Spleen (tissue), 11 donors: ENCODE measurements around the gene RASSF7. TPM values are rescaled to one million over a fixed set of nuclear protein-coding genes. Genes with fewer than 3 reads are reported as not detected.

Experiments used
- DNase-seq: peaks from one replicate; pipeline ENCODE4 v3.0.0-alpha.2; 2020
- H3K27ac ChIP-seq, 8 donors: fragments of 200-600 bp; sonication (generic) in 7 of 8; 1 replicate in 4 of 8; 2 replicates in 4 of 8; pipeline versions ENCODE4 v1.5.0 to v1.8.0; 2016 to 2021; ENCODE audit warnings: inconsistent platforms in 4 of 8, mild to moderate bottlenecking in 4 of 8, moderate library complexity in 1 of 8
- H3K27me3 ChIP-seq, 7 donors: fragments of 200-600 bp; sonication (generic) in 6 of 7; replicated peaks in 1 of 7; 1 replicate in 4 of 7; 2 replicates in 3 of 7; pipeline versions ENCODE4 v1.5.0 to v1.8.0; 2016 to 2021; ENCODE audit warnings: inconsistent platforms in 3 of 7, mild to moderate bottlenecking in 1 of 7
- H3K36me3 ChIP-seq, 6 donors: fragments of 200-600 bp; sonication (generic) in 5 of 6; 1 replicate in 4 of 6; 2 replicates in 2 of 6; pipeline versions ENCODE4 v1.5.0 to v1.8.0; 2016 to 2021; ENCODE audit warnings: inconsistent platforms in 2 of 6
- H3K4me1 ChIP-seq, 6 donors: fragments of 200-600 bp; sonication (generic) in 5 of 6; 1 replicate in 3 of 6; 2 replicates in 3 of 6; pipeline versions ENCODE4 v1.5.0 to v1.8.0; 2016 to 2021; ENCODE audit warnings: inconsistent platforms in 3 of 6
- H3K4me3 ChIP-seq, 8 donors: fragments of 200-600 bp; sonication (generic) in 7 of 8; 1 replicate in 4 of 8; 2 replicates in 4 of 8; pipeline versions ENCODE4 v1.5.0 to v1.8.0; 2016 to 2021; ENCODE audit warnings: inconsistent platforms in 4 of 8, mild to moderate bottlenecking in 4 of 8, moderate library complexity in 2 of 8
- H3K9me3 ChIP-seq, 8 donors: fragments of 200-600 bp; sonication (generic) in 7 of 8; 1 replicate in 4 of 8; 2 replicates in 4 of 8; pipeline versions ENCODE4 v1.5.0 to v1.8.0; 2016 to 2021; ENCODE audit warnings: inconsistent platforms in 4 of 8
- POLR2A ChIP-seq, 3 donors: fragments of 450-650 bp; IDR thresholded peaks; one replicate each; pipeline ENCODE4 v1.5.1; 2017; ENCODE audit warnings: antibody characterized with exemption in 3 of 3, mild to moderate bottlenecking in 1 of 3
- POLR2AphosphoS5 ChIP-seq, 3 donors: sonication (generic); formaldehyde crosslinking; IDR thresholded peaks; one replicate each; pipeline ENCODE4 v1.5.1; 2017; ENCODE audit warnings: antibody characterized with exemption in 3 of 3
- WGBS, 5 donors: extraction: QIAGEN DNeasy Blood & Tissue Kit in 3 of 5; methylation state at CpG; one replicate each; pipeline versions ENCODE4 v1.1.5 to v1.1.7; 2013 to 2018; 5-methylcytosine and 5-hydroxymethylcytosine counted together
- intact Hi-C: fragments of 100-400 bp; cut with DNase I; formaldehyde crosslinking; loops from one replicate; pipeline ENCODE4 v1.15.0; 2023; ENCODE audit warnings: low total_unique reads
- polyA plus RNA-seq, 3 donors: library from polyadenylated mRNA; stranded (reverse); fragments of 200-250 nt; gene quantifications; one replicate each; pipeline ENCODE4 v1.2.1, GENCODE V29; 2013
- total RNA-seq, 7 donors: library from RNA; depleted of rRNA in 3 of 7; stranded (reverse); fragments of >200 nt in 3 of 7; fragmentation: NEBNext Ultra II Directional in 4 of 7; extraction: Animal tissue kit (Norgen Biotek cat#: 25700) in 4 of 7; gene quantifications; one replicate each; pipeline versions ENCODE4 v1.1.0 to v1.2.1, GENCODE V29; 2016 to 2021
- TF ChIP-seq, protein P1 (sequence below), 11 experiments: fragments of 200-600 bp in 7 of 11; fragments of 450-650 bp in 4 of 11; sonication (generic) in 4 of 11; IDR thresholded peaks in 8 of 11; conservative IDR thresholded peaks in 3 of 11; 1 replicate in 7 of 11; 2 replicates in 4 of 11; pipeline versions ENCODE4 v1.4.0 to v1.8.0; 2016 to 2021; ENCODE audit warnings: antibody characterized with exemption in 11 of 11, inconsistent platforms in 4 of 11, mild to moderate bottlenecking in 1 of 11
- donor health status: healthy with polysubstance abuse.
- donor health status: DM: no; HTN: no; CAD: no; lungs with moderate emphysema.
- donor health status: DM: no; HTN: no; CAD: no.
- donor health status: Bipolar disorder and iron deficiency.
- donor health status: healthy.
- donor health status: DM: no; HTN: no; CAD: no.
- donor health status: DM: yes; HTN: yes; CAD: no.

Gene RASSF7
- total and polyA plus RNA-seq, 10 donors = 8.3 to 39.6 (median 26.6) TPM

GRCh38 chr11:562046-562645 lies 1.4 kb downstream of the RASSF7 start:
- DNase-seq = peak; percentile 81
- TF ChIP-seq, protein P1, sequence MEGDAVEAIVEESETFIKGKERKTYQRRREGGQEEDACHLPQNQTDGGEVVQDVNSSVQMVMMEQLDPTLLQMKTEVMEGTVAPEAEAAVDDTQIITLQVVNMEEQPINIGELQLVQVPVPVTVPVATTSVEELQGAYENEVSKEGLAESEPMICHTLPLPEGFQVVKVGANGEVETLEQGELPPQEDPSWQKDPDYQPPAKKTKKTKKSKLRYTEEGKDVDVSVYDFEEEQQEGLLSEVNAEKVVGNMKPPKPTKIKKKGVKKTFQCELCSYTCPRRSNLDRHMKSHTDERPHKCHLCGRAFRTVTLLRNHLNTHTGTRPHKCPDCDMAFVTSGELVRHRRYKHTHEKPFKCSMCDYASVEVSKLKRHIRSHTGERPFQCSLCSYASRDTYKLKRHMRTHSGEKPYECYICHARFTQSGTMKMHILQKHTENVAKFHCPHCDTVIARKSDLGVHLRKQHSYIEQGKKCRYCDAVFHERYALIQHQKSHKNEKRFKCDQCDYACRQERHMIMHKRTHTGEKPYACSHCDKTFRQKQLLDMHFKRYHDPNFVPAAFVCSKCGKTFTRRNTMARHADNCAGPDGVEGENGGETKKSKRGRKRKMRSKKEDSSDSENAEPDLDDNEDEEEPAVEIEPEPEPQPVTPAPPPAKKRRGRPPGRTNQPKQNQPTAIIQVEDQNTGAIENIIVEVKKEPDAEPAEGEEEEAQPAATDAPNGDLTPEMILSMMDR (IDR thresholded peaks at IDR 0.05 in 8 of 11, conservative IDR thresholded peaks at IDR 0.05 in 3 of 11) = no peak
- TF ChIP-seq POLR2AphosphoS5 (IDR thresholded peaks at IDR 0.05) (no peak), POLR2A (IDR thresholded peaks at IDR 0.05) (no peak)
- WGBS, 5 donors = 95 to 100% (median 97%) methylated on average over 6 to 29 of the region's 29 CpGs
- Histone ChIP-seq H3K27me3 (peaks cover 0 to 25% (median 5%) of the 10 kb centered on the region in 7 donors), H3K36me3 (peaks cover 0 to 22% (median 3%) of the 10 kb centered on the region in 6 donors), H3K9me3 (no peaks in the 10 kb centered on the region), H3K27ac (no peak overlapping the region), H3K4me3 (peak overlapping the region in 4 of 8 donors; percentile 92 to 99 (median 96)), H3K4me1 (peaks cover 13 to 41% (median 28%) of the 10 kb centered on the region in 6 donors)
- intact Hi-C loops = no loop called here

DNA sequence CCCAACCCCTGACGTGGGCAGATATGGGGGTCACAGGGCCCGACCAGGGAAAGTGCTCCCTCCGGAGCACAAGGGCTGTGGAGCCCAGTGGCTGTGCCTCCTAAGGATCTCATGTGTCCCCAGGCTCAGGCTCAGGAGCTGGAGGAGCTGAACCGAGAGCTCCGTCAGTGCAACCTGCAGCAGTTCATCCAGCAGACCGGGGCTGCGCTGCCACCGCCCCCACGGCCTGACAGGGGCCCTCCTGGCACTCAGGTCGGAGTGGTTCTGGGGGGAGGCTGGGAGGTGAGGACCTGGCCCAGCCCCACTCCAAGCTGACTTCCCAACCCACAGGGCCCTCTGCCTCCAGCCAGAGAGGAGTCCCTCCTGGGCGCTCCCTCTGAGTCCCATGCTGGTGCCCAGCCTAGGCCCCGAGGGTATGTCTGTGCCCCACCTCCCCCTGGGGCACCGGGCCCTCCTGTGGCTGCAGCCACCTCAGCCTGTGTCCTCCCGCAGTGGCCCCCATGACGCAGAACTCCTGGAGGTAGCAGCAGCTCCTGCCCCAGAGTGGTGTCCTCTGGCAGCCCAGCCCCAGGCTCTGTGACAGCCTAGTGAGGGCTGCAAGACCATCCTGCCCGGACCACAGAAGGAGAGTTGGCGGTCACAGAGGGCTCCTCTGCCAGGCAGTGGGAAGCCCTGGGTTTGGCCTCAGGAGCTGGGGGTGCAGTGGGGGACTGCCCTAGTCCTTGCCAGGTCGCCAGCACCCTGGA lies 2.5 kb downstream of the RASSF7 start:
- Histone ChIP-seq H3K4me3 (no peak overlapping the region), H3K27me3 (peaks cover 0 to 19% (median 0%) of the 10 kb centered on the region in 7 donors), H3K27ac (no peak overlapping the region), H3K9me3 (no peaks in the 10 kb centered on the region), H3K36me3 (peaks cover 0 to 22% (median 3%) of the 10 kb centered on the region in 6 donors), H3K4me1 (peaks cover 13 to 48% (median 32%) of the 10 kb centered on the region in 6 donors)
- intact Hi-C loops = no loop called here
- TF ChIP-seq POLR2AphosphoS5 (IDR thresholded peaks at IDR 0.05) (no peak), POLR2A (IDR thresholded peaks at IDR 0.05) (no peak)
- TF ChIP-seq, protein P1 (IDR thresholded peaks at IDR 0.05 in 8 of 11, conservative IDR thresholded peaks at IDR 0.05 in 3 of 11) = no peak
- 86 to 97% (median 95%) methylated on average over 16 to 18 of the region's 18 CpGs for WGBS, 5 donors
- DNase-seq = peak; percentile 77

GRCh38 chr11:563812-564578 lies 3.2 kb downstream of the RASSF7 start:
- Histone ChIP-seq H3K4me3 (no peak overlapping the region), H3K36me3 (peaks cover 0 to 22% (median 3%) of the 10 kb centered on the region in 6 donors), H3K27ac (no peak overlapping the region), H3K9me3 (no peaks in the 10 kb centered on the region), H3K4me1 (peaks cover 14 to 51% (median 34%) of the 10 kb centered on the region in 6 donors), H3K27me3 (peaks cover 0 to 16% (median 0%) of the 10 kb centered on the region in 7 donors)
- WGBS, 5 donors = 90 to 94% (median 91%) methylated on average over 5 to 12 of the region's 12 CpGs
- peak; percentile 75 for DNase-seq
- TF ChIP-seq, protein P1 (IDR thresholded peaks at IDR 0.05 in 8 of 11, conservative IDR thresholded peaks at IDR 0.05 in 3 of 11) = no peak
- TF ChIP-seq POLR2AphosphoS5 (IDR thresholded peaks at IDR 0.05) (no peak), POLR2A (IDR thresholded peaks at IDR 0.05) (no peak)
- intact Hi-C loops = no loop called here
